Eye (tissue), 1 donor: ENCODE results near the gene ATG2A.

Source experiments
- DNase-seq: peaks from one replicate; pipeline ENCODE4 v3.0.0-alpha.2; 2015

Gene ATG2A

GRCh38 chr11:64867748-64868462 lies 49.1 kb downstream of the ATG2A start:
- no peak for DNase-seq

GRCh38 chr11:64866173-64866491 lies 50.9 kb downstream of the ATG2A start:
- no peak for DNase-seq

- no peak for DNase-seq
Observed at GRCh38 chr11:64865286-64866172, 51.5 kb downstream of the ATG2A start.

- peak; percentile 55 for DNase-seq
Observed at GRCh38 chr11:64864473-64865285, 52.3 kb downstream of the ATG2A start.

GRCh38 chr11:64864135-64864472 lies 52.9 kb downstream of the ATG2A start:
- DNase-seq, result no peak

DNA sequence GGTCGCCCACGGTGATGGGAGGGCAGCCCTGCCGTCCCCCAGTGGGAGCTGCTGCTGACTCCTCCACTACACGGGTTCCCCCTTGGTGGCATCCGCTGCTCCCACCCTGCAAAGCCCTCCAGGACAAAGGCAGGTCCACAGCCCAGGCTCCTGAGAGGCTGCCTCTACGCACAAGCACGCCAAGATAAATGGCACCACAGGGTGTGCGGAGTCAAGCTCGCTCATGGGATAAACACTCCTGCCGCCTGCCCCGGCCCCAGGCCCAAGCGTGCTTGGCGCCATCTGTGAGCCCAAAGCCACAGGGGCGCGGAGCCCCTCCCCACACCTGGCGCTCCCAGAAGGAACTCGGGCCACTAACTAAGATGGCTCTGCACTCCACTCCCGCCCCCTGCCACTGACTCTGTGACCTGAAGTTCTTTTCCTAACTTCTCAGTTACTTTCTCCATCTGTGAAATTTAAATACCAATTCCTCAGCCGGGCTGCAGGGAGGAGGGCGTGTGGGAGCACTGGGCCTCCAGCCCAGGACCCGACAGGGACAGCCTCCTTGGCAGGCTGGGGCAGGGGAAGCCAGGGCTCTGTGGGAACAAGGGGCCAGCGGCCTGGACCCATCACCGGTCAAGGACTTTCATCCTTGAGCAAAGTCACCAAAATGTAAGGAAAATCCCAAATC lies 53.5 kb downstream of the ATG2A start:
- DNase-seq, result peak; percentile 74

DNA sequence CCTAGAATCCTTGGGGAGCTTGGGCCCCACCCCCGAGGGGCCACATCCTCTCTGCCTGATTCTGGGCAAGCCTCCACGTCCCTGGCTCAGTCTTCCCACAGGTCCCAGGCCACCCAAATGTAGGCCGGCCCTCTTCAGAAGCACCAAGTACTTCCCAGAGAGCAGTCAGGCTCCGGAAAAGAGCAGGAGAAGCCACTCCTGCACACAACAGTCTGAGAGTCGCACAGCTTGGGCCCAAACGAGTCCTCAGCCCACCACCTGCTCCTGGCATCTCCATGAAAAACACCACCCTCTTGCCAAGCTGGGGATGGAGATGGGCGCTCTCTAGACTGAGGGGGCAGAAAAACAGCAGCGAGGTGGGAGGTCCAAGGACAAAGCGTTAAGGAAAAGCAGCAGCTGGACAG lies 54.0 kb downstream of the ATG2A start:
- peak; percentile 73 for DNase-seq

DNA sequence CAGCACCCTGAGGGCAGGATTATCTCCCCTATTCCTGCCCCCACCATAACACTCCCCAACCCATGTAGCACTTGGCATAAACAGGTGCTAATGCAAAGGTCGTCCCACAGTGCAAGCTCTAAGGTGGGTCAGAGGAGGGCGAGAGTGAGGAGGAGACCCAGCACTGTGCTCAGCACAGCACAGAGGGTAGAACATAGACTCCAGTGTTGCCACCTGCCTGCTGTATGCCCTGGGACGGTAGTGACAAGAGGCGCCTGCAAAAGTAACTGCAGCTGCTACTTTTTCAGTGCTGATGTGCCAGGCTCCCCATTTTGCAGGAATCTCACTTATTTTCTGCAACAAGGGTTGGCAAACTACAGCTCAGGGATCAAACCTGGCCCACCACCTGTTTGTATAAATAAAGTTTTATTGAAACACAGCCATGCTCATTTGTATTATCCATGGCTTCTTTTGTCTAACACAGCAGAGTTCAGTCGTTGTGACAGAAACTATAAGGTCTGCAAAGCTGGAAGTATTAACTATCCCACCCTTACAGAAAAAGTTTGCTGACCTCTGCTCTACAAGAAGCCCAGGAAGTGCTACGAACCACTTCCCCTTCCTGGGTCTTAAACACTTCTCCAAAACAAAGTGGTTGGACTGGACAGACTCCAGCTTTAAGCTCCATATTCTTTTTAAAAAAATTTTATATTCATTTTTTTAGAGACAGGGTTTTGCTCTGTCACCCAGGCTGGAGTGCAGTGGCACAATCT lies 55.6 kb downstream of the ATG2A start:
- DNase-seq, result no peak

- no peak for DNase-seq
Observed at GRCh38 chr11:64859542-64860414, 57.2 kb downstream of the ATG2A start.

GRCh38 chr11:64858467-64859263 lies 58.3 kb downstream of the ATG2A start:
- DNase-seq, result no peak

DNA sequence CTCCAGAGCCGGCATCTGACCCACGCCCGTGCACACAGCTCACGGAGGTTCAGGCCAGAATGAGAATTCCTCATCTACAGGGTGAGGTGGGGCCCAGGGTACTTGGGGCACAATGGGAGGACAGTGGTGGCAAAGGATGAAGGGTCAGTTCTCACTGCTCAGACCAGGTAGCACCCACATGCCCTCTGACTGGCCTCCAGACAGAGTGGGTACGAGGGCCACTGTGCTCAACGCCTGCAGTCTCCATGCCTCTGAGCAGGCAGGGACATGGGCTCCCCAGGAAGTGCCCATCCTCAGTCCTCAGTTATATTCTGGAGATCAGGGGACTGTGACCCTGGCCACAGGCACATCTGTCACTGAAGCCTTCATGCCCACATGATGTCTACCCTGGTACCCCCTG lies 59.5 kb downstream of the ATG2A start:
- DNase-seq, result no peak

DNA sequence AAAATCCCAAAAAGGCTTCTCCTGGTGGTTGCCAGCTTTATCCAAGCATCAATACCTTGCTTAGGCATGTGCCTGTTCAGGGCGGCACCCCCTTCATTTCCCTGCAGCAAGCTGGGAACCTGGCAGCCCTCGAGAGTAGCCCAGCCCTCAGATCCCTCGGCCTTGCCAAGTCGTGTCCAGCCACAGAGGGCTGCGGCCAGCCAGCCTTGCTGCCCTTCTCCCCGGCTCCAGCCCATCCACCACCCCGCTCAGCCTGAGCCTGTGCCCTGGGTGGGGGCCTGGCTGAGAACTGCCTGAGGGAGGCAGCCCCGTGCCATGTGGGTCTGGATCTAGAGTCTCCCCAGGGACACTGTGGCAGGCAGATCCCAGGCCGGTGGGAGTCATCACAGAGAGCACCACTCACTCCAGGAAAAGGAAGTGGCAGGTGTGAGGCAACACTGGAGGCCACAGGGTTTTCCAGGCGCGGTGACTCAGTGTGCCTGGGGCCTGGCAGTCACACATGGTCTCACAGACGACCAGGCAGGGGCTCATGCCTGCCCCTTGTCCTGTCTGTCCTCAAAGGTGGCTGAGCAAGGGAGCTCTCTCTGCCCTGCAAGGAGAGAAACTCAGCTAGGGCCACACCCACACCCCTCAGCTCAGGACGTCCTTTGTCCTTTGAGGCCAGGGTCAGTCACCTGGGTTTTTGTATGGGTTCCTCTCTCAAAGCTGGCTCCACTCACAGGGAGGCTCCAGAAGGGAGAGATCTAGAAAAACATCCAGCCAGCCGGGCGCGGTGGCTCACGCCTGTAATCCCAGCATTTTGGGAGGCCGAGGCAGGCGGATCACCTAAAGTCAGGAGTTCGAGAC lies 60.4 kb downstream of the ATG2A start:
- no peak for DNase-seq

DNA sequence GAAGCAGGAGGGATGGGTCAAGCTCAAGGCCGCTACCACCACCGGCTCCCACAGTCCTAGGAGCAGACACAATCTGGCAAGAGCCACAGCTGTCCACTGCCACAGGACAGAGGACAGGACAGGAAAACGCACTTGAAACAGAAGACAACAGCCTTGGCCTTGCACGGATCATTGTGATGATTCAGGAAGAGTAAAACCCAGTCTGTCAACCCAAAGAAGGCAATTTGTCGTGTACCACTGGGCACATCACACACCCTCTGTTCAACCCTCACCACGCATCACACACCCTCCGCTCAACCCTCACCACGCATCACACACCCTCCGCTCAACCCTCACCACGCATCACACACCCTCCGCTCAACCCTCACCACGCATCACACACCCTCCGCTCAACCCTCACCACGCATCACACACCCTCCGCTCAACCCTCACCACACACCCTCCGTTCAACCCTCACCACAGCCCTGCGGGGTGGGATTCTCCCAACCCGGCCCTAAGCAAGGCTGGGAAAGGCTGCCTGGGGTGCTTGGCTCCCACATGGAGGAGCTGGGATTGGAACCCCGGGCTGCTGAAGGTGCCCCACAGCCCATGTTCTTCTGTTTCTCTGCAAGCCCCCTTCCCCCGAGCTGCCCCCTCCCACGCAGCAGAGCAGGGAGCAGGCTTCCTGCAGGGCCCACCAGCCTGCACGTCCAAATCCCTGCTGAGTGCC lies 61.3 kb downstream of the ATG2A start:
- no peak for DNase-seq

GRCh38 chr11:64854534-64855502 lies 62.2 kb downstream of the ATG2A start:
- no peak for DNase-seq

DNA sequence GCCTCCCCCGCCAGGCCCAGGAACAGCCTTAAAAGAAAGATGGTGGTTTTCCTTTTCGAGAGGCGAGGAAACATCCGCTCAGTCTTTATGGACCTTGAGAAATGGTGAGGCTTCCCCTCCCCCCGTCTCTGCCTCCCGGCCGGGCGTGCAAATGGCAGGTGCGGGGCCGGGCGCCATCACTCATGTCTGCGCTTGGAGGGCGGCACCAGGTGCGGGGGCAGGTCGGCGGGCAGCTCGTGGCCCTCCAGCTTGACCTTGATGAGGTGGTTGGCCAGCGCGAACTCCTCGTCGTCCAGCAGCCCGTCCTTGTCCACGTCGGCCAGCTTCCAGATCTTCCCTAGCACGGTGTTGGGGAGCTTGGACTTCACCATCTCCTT lies 62.9 kb downstream of the ATG2A start:
- no peak for DNase-seq

- DNase-seq, result no peak
Observed at GRCh38 chr11:64853709-64854108, 63.3 kb downstream of the ATG2A start.

GRCh38 chr11:64852804-64853509 lies 64.1 kb downstream of the ATG2A start:
- DNase-seq, result no peak
